Activated CD8-positive, alpha-beta memory T cell treated with anti-CD3 and anti-CD28 coated beads, Interleukin-2, amount 10 ng/mL, durations not matched to agents 7 days and 5 days (primary cell): ENCODE measurements around the gene OAT. TPM values are rescaled to one million over a fixed set of nuclear protein-coding genes. Genes with fewer than 3 reads are reported as not detected.

Experiments used
- ATAC-seq: fragments of 150-1000 bp; cut with Tn5 transposase; one replicate; pipeline ENCODE4 v1.10.0; 2021; ENCODE audit warnings: moderate library complexity
- CTCF ChIA-PET: fragments of 350-600 bp; sonication (Branson Sonifier 250); formaldehyde crosslinking; loops from one replicate; lab custom pipeline; 2021; ENCODE audit warnings: antibody characterized with exemption; lab: Charles Lee
- DNase-seq: peaks from one replicate; pipeline ENCODE4 v3.0.0-alpha.2; 2020
- H3K27ac Mint-ChIP-seq: one replicate; pipeline ENCODE4 v1.8.0; 2021; ENCODE audit warnings: mild to moderate bottlenecking, mixed read lengths
- H3K27me3 Mint-ChIP-seq: one replicate; pipeline ENCODE4 v1.8.0; 2021; ENCODE audit warnings: mixed read lengths
- H3K36me3 Mint-ChIP-seq: one replicate; pipeline ENCODE4 v1.8.0; 2021; ENCODE audit warnings: mild to moderate bottlenecking, mixed read lengths
- H3K4me1 Mint-ChIP-seq: one replicate; pipeline ENCODE4 v1.8.0; 2021; ENCODE audit warnings: mixed read lengths
- H3K4me3 Mint-ChIP-seq: one replicate; pipeline ENCODE4 v1.8.0; 2021; ENCODE audit warnings: mild to moderate bottlenecking, moderate library complexity, mixed read lengths
- H3K9me3 Mint-ChIP-seq: one replicate; pipeline ENCODE4 v1.8.0; 2022; ENCODE audit warnings: low read depth, mixed read lengths
- total RNA-seq, 2 experiments: library from RNA; stranded (reverse); gene quantifications; one replicate each; pipeline ENCODE4 v1.2.3, GENCODE V29; 2021

The OAT gene
- 10 to 100 TPM; 18.7 to 32.3 TPM for total RNA-seq

- CTCF ChIA-PET: interaction anchor here (3.0 to 4.5 kb wide), 2 partner anchors 15 to 29 kb away, joined by 16 to 18 read pairs; no protein-coding TSS in a partner anchor
- H3K4me1 Mint-ChIP-seq: peaks cover 14% of the 10 kb centered on the region
These were observed at the start of gene OAT for GRCh38 chr10:124418726-124419501. TSS of gene OAT (minus strand) at chr10:124418923. CDS start at chr10:124412171, 6,752 bp downstream.

GRCh38 chr10:124467165-124467564 is 48.4 kb upstream of the OAT start:
- Mint-ChIP-seq H3K27ac (no peak overlapping the region), H3K4me1 (peaks cover 21% of the 10 kb centered on the region), H3K9me3 (no peaks in the 10 kb centered on the region), H3K36me3 (peaks cover 2% of the 10 kb centered on the region), H3K4me3 (no peak overlapping the region), H3K27me3 (no peaks in the 10 kb centered on the region)
- CTCF ChIA-PET: no interaction called here
- ATAC-seq: no peak
- no peak for DNase-seq

More at GRCh38 chr10:124418726-124419501, at the start of gene OAT:
- H3K9me3 Mint-ChIP-seq: no peaks in the 10 kb centered on the region
- peak; percentile 98 for DNase-seq
- H3K36me3 Mint-ChIP-seq: no peaks in the 10 kb centered on the region
- H3K27me3 Mint-ChIP-seq: peaks cover 7% of the 10 kb centered on the region
- peak within 1 kb of the TSS; percentile 65 for H3K27ac Mint-ChIP-seq
- peak; percentile 95 for ATAC-seq
- H3K4me3 Mint-ChIP-seq: peak within 1 kb of the TSS; percentile 73

GRCh38 chr10:124465777-124466488 is 47.2 kb upstream of the OAT start:
- CTCF ChIA-PET: interaction anchor here (1.2 kb wide), 1 partner anchor 17 kb away, joined by 3 read pairs; no protein-coding TSS in a partner anchor
- peak overlapping the region; percentile 71 for H3K27ac Mint-ChIP-seq
- no peaks in the 10 kb centered on the region for H3K27me3 Mint-ChIP-seq
- no peak for ATAC-seq
- DNase-seq: no peak
- peaks cover 2% of the 10 kb centered on the region for H3K36me3 Mint-ChIP-seq
- H3K4me3 Mint-ChIP-seq: no peak overlapping the region
- H3K9me3 Mint-ChIP-seq: no peaks in the 10 kb centered on the region
- H3K4me1 Mint-ChIP-seq: peaks cover 24% of the 10 kb centered on the region

GRCh38 chr10:124465003-124465776 is 46.5 kb upstream of the OAT start:
- H3K36me3 Mint-ChIP-seq: peaks cover 2% of the 10 kb centered on the region
- CTCF ChIA-PET: interaction anchor here (0.6 to 1.2 kb wide), 2 partner anchors 17 to 249 kb away, joined by 3 read pairs; no protein-coding TSS in a partner anchor

GRCh38 chr10:124464028-124464965 is 45.6 kb upstream of the OAT start:
- Mint-ChIP-seq H3K36me3 (peaks cover 2% of the 10 kb centered on the region), H3K4me3 (no peak overlapping the region), H3K4me1 (peaks cover 26% of the 10 kb centered on the region), H3K27me3 (no peaks in the 10 kb centered on the region), H3K9me3 (no peaks in the 10 kb centered on the region), H3K27ac (no peak overlapping the region)
- CTCF ChIA-PET: interaction anchor here (0.6 kb wide), 1 partner anchor 250 kb away, joined by 3 read pairs; no protein-coding TSS in a partner anchor
- ATAC-seq (no peak), DNase-seq (no peak)

More at GRCh38 chr10:124465003-124465776, 46.5 kb upstream of the OAT start:
- H3K9me3 Mint-ChIP-seq: no peaks in the 10 kb centered on the region
- ATAC-seq (no peak), DNase-seq (no peak)
- peaks cover 26% of the 10 kb centered on the region for H3K4me1 Mint-ChIP-seq
- H3K4me3 Mint-ChIP-seq: no peak overlapping the region
- H3K27ac Mint-ChIP-seq: peak overlapping the region; percentile 71
- no peaks in the 10 kb centered on the region for H3K27me3 Mint-ChIP-seq

GRCh38 chr10:124462348-124462695 is 43.6 kb upstream of the OAT start:
- peaks cover 26% of the 10 kb centered on the region for H3K4me1 Mint-ChIP-seq
- H3K27me3 Mint-ChIP-seq: peaks cover 6% of the 10 kb centered on the region
- ATAC-seq (no peak), DNase-seq (no peak)
- peak overlapping the region; percentile 80 for H3K27ac Mint-ChIP-seq
- H3K4me3 Mint-ChIP-seq: peak overlapping the region; percentile 79
- CTCF ChIA-PET: interaction anchor here (1.3 to 1.5 kb wide), 3 partner anchors 11 to 279 kb away, joined by 3 to 5 read pairs (median 4); no protein-coding TSS in a partner anchor
- no peaks in the 10 kb centered on the region for H3K9me3 Mint-ChIP-seq
- H3K36me3 Mint-ChIP-seq: peaks cover 2% of the 10 kb centered on the region

GRCh38 chr10:124461642-124462347 is 43.1 kb upstream of the OAT start, which contains the start of gene LHPP:
TSS of gene LHPP (plus strand) at chr10:124461823. CDS start at chr10:124461863, 40 bp downstream.
- Mint-ChIP-seq H3K27ac (peak within 1 kb of the TSS; percentile 93), H3K4me3 (peak within 1 kb of the TSS; percentile 79), H3K9me3 (no peaks in the 10 kb centered on the region), H3K27me3 (peaks cover 7% of the 10 kb centered on the region), H3K36me3 (peaks cover 2% of the 10 kb centered on the region), H3K4me1 (peaks cover 26% of the 10 kb centered on the region)
- CTCF ChIA-PET: interaction anchor here (0.6 to 1.8 kb wide), 5 partner anchors 12 to 598 kb away, joined by 3 to 6 read pairs (median 4); no protein-coding TSS in a partner anchor
- peak; percentile 99 for ATAC-seq
- peak; percentile 92 for DNase-seq

- CTCF ChIA-PET: interaction anchor here (1.8 kb wide), 1 partner anchor 71 kb away, joined by 6 read pairs; no protein-coding TSS in a partner anchor
- H3K9me3 Mint-ChIP-seq: no peaks in the 10 kb centered on the region
- peaks cover 2% of the 10 kb centered on the region for H3K36me3 Mint-ChIP-seq
- H3K27ac Mint-ChIP-seq: no peak overlapping the region
- H3K4me3 Mint-ChIP-seq: no peak overlapping the region
- ATAC-seq: no peak
- peaks cover 18% of the 10 kb centered on the region for H3K4me1 Mint-ChIP-seq
- peaks cover 21% of the 10 kb centered on the region for H3K27me3 Mint-ChIP-seq
- DNase-seq: no peak
These were observed 41.4 kb upstream of the OAT start for GRCh38 chr10:124460144-124460543.

GRCh38 chr10:124459395-124459794 is 40.7 kb upstream of the OAT start:
- Mint-ChIP-seq H3K4me1 (peaks cover 10% of the 10 kb centered on the region), H3K36me3 (peaks cover 2% of the 10 kb centered on the region), H3K4me3 (no peak overlapping the region), H3K27ac (no peak overlapping the region), H3K9me3 (no peaks in the 10 kb centered on the region), H3K27me3 (peaks cover 29% of the 10 kb centered on the region)
- ATAC-seq (no peak), DNase-seq (no peak)
- CTCF ChIA-PET: no interaction called here

GRCh38 chr10:124458889-124459288 is 40.2 kb upstream of the OAT start:
- Mint-ChIP-seq H3K4me3 (no peak overlapping the region), H3K4me1 (peaks cover 7% of the 10 kb centered on the region), H3K27ac (no peak overlapping the region), H3K27me3 (peaks cover 34% of the 10 kb centered on the region), H3K9me3 (no peaks in the 10 kb centered on the region), H3K36me3 (peaks cover 2% of the 10 kb centered on the region)
- CTCF ChIA-PET: interaction anchor here (0.9 kb wide), 1 partner anchor 70 kb away, joined by 3 read pairs; no protein-coding TSS in a partner anchor
- DNase-seq (no peak), ATAC-seq (no peak)

GRCh38 chr10:124458473-124458872 is 39.8 kb upstream of the OAT start:
- H3K27me3 Mint-ChIP-seq: peaks cover 38% of the 10 kb centered on the region
- peaks cover 2% of the 10 kb centered on the region for H3K36me3 Mint-ChIP-seq
- H3K4me3 Mint-ChIP-seq: no peak overlapping the region
- H3K9me3 Mint-ChIP-seq: no peaks in the 10 kb centered on the region
- H3K27ac Mint-ChIP-seq: no peak overlapping the region
- no peak for ATAC-seq
- no peak for DNase-seq
- peaks cover 7% of the 10 kb centered on the region for H3K4me1 Mint-ChIP-seq
- CTCF ChIA-PET: interaction anchor here (0.9 kb wide), 1 partner anchor 70 kb away, joined by 3 read pairs; no protein-coding TSS in a partner anchor
